Measurements from ENCODE around the gene TMOD2.

Gene TMOD2

DNA sequence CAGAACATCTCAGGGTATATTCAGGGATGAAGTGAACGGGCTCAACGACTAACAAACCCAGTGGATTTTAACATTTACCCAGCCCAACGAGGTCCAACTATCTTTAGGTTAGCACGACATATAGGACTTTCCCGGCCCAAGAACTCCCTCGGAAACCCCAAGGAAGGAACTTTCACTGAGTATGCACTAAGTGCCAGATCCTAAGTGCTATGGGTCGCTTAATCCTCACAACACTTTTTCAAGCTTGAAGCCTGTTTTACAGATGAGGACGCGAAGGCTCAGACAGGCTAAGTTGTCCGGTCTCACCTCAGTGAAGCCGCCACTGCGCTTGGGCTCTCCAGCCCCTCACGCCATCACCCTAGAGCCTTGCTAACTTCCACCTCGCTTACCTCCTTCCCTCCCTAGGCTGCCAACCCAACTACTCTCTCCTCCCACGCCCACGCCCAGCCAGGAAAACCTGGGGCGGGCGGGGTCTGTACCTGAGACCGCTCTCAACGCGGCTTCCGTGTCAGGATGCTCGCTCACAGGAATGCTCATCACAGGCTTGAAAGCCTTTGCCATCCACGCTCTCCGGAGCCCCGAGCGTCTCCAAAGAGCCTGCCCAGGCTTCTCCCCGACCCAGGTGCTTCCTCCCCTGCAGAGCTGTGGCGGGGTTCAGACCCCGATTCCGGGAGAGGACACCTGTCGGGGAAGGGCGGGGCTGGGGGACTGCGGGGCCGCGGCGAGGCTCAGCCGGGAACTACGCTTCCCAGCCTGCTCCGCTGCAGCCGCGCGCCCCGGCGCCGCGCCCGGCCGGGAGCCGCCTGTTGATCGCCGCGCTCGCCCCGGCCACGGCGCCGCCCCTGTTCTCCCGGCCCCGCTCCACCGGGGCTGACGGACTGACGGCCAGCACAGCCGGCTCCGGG, at the start of gene TMOD2:
Gene TMOD2 (plus strand): TSS at position 806 of the 905 bp plus-strand sequence. CDS start 14,845 bp downstream, outside the sequence.
- DNase-seq (ENCODE audit: low read depth, low spot score), result no peak

DNA sequence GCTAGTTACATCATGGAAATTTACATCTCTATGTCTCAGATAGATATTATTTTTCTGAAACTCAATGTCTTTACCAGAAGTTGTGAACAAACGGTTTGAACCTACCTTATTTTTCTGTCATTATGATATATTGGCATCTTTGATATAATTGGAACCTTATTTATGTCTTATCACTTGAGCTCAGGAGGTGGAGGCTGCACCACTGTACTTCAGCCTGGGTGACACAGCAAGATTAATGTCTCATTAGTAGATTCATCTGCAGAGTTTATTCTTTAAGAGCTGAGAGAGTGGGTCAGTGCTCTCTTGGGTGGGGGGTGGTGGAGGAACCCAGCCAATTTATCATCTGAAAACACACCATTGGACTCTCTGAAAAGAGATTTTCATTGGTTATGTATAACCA, 48.7 kb upstream of the TMOD2 start:
- no peak for DNase-seq (ENCODE audit: low read depth, low spot score)

DNA sequence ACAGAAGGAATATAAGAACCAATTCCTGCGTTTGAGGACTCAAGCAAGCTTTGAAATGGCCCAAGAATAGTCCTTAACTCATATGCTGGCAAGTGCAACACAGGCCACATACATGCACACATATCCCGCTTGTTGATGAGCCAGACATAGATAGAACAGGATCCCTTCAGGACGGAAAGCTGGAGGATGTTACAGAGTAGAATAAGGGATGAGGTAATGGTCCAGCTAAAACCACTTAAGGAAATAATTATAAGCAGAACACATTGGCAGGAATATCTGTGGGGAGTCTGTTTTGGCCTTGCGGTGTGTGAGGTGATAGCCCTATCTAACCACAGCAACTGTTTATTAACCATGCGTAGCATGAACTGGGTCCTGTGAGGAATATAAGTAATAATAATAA, 45.1 kb upstream of the TMOD2 start:
- no peak for DNase-seq (ENCODE audit: low read depth, low spot score)

DNA sequence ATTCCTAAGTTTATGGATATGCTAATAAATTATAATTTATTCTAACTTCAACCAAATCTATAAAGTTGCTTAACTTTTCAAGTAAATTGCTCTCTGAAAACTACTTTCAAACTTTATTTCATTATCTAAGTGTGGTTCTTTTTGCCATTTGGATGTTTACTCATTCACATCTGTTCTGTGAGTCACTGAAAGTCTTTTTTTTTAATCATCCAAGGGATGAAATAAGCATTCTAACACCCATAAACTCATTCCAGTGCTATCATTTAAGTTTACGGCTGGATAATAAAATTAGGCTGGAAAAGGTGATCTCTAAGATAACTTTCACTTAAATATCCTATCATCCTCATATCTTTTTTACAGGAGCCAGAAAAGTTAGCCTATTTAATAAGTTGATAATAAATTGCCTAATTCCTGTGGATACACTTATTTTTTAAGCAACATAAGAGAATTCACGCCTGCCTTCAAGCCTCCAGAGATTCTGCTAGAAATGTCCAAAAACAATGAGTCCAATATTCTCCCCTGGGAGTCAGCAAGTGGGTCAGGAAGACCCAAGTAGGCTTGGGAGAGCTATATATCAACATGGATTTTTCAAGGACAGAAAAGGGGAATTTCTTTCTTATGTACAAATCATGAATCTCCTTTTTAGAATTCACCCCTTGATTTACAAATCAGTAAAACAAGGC, 44.3 kb upstream of the TMOD2 start:
- DNase-seq (ENCODE audit: low read depth, low spot score), result no peak

DNA sequence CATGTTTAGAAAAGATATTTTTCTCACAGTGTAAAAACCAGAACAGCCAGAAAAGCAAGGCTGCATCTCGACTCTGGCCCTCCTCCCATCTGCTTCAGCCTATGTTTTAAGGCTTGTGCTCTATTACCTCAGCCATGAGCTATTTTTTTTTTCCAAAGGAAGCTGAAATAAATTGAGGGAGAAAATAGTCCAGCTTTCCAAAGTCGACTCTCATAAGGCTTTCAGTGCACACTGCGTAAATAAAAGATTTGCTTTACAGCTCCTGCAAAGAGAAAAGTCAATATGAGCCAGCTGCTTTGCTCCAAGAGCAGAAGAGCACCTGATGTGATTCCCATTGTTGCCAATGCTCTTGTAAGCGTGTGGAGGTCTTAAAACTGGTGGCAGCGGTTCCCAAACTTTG, 43.4 kb upstream of the TMOD2 start:
- DNase-seq (ENCODE audit: low read depth, low spot score), result no peak

DNA sequence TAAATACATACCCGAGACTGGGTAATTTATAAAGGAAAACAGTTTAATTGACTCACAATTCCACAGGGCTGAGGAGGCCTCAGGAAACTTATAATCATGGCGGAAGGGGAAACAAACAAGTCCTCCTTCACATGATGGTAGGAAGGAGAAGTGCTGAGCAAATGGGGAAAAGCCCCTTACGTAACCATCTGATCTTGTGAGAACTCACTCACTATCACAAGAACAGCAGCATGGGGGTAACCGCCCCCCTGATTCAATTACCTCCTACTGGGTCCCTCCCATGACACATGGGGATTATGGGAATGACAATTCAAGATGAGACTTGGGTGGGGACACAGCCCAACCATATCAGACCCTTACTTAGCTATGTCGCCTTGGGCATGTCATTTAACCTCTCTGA, 42.4 kb upstream of the TMOD2 start:
- no peak for DNase-seq (ENCODE audit: low read depth, low spot score)

DNA sequence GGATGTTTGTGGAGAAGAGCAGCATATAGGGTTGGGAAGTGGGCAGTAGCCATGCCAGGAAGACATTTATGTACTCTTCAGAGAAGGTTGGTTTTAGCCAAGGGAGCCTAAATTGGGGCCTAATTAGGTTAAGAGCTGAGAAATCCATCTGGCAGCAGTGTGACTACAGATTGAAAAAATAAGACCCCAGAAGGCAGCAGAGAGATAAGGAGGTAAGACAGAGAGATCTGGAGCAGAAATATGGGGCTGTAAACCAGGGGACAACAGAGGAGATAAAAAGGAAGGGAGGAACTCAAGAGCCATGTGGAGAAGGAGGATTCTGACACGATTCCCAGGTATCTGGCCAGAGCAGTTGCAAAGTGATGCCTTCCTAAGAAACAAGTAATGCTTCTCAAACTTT, 37.2 kb upstream of the TMOD2 start:
- no peak for DNase-seq (ENCODE audit: low read depth, low spot score)

DNA sequence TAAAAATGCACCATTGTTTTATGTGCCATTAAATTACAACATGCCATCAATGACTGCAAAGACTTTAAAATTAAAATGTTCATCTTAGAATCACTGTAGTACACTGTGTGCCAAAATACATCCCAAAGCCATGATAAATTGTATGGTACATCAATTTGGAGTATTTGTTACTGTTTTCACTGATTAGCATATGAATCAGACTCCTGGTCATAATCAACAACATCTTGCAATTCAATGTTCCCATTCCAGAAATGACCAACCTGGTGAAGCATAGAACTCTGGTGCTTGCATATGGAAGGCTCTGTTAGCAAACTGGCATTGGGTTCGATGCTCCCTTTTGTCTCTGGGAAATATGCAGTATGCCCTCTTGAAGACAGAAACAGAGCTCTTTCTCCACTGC, 36.5 kb upstream of the TMOD2 start:
- no peak for DNase-seq (ENCODE audit: low read depth, low spot score)

DNA sequence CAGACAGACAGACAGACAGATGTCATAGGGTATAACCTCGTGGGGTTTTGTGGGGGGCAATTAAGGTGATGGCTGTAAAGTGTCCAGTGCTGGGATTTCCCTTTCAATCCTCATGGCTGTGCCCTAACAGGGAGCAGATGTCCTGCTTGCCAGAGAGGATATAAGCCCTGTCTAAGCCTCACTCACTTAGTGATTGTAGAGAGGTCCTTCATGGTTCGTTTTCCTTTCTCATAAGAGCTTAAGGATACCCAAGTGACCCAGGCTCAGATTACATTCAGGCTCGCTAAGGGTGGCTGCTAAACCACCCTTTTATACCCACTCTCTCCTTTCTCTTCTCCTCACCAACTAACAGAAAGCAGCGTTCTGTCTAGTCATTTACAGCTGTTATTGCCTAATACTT, 33.2 kb upstream of the TMOD2 start:
- no peak for DNase-seq (ENCODE audit: low read depth, low spot score)

DNA sequence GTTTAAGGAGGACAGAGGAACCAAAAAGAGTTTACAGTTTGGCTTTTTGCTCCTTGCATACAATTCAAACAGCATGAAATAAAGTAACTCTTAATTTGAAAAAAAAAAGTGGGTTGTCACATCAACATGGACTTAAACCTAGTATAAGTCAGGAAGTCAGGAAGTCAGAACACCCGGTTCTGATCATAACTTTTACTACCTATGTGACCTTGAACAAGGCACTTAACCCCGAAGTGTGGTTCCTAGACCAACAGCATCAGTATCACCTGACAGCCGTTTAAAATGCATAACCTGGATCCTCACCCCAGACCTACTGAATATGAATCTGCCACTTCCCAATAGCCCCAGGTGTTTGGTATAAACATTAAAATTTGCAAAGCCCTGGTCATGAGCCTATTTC, 32.7 kb upstream of the TMOD2 start:
- DNase-seq (ENCODE audit: low read depth, low spot score), result no peak

DNA sequence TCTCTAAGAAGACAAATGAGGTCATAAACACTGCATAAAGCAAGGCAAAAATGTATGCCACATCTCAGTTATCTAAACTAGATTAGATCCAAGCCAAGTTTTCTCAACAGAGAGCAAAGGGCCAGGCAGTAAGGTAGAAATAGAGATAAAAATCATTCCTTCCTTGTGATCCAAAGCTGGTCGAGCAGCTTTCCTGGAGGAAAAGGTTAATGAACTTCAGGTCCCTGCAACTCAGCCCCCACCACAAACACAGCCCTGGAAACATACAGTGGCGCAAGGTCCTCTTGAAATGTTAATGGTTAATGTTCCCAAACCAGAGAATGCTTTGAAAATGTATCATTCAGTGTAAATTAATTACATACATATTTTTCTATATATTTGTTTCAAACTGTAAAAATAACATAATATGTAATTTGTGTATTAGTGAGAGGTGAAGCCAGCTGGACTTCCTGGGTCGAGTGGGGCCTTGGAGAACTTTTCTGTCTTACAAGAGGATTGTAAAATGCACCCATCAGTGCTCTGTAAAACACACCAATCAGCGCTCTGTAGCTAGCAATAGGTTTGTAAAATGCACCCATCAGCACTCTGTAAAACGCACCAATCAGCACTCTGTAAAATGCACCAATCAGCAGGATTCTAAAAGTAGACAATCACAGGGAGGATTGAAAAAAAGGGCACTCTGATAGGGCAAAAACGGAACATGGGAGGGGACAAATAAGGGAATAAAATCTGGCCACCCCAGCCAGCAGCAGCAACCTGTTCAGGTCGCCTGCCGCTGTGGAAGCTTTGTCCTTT, 31.0 kb upstream of the TMOD2 start:
- no peak for DNase-seq (ENCODE audit: low read depth, low spot score)

DNA sequence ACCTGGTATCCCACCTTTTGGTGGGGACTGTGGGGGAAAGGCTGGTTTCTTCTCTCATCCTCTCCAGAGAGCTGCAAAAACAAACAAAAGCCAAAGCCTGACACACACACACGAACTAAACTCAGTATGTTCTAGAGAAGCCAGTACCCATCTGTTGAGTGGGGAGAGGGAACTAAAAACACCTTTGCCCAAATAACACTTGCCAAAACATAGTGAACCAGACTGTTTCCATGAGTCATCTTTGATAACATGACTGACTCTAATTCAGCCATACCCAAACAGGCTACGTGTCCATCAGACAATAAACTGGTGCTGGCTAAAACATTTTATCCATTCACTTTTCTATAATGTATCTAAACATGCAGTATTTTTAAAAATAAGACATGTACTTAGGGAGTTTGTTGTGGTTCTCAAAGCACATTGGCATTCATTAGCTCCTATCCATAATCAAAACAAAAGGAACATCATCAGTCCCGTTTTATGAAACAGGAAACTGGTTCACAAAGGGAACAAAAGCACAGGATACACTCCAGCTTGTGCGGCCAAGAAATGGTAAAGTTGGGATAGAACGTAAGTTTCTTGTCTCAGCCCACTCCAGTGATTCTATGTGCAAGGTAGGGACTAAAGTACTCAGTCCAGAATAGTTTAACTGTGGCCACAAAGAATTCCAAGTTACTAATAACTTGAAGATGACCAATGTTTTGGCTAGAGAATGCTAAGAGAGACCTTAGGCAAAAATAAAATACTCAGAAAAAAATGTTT, 30.0 kb upstream of the TMOD2 start:
- no peak for DNase-seq (ENCODE audit: low read depth, low spot score)

DNA sequence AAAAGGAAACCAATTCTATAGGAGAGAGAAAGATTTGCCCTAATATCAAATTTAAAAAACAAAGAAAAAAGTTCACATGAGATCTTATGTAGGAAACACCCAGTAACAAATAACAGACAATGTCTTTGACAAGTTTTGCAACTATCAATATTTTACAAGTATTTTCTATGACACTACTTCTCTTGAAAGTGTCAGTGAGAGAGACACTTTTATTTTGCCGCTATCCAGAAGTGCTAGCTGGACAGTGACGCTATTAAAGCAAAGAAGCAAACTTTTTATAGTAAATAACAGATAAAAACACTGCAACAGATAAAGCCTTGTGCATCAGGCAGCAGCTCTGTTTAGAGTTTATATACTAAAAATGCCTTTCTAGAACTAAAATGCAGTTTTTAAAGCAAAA, 27.2 kb upstream of the TMOD2 start:
- DNase-seq (ENCODE audit: low read depth, low spot score), result no peak

DNA sequence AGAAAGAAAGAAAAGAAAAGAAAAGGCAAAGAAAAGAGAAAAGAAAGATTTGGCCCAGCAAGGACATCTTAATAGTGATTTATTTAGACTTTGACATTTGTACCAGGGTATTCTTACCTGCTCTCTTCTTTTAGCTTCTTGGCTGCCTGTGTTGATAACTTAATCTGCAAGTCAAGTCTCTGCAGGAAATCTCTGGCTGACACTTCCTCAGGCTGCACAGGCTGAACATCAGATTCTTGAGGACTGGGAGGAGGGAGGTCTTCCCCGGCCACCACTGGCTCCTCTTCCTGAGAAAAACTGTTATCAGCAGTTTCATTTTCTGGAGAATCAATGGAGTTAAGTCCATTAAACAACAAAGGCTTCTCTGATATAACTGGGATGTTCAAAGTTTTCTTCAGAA, 26.7 kb upstream of the TMOD2 start:
- DNase-seq (ENCODE audit: low read depth, low spot score), result no peak

DNA sequence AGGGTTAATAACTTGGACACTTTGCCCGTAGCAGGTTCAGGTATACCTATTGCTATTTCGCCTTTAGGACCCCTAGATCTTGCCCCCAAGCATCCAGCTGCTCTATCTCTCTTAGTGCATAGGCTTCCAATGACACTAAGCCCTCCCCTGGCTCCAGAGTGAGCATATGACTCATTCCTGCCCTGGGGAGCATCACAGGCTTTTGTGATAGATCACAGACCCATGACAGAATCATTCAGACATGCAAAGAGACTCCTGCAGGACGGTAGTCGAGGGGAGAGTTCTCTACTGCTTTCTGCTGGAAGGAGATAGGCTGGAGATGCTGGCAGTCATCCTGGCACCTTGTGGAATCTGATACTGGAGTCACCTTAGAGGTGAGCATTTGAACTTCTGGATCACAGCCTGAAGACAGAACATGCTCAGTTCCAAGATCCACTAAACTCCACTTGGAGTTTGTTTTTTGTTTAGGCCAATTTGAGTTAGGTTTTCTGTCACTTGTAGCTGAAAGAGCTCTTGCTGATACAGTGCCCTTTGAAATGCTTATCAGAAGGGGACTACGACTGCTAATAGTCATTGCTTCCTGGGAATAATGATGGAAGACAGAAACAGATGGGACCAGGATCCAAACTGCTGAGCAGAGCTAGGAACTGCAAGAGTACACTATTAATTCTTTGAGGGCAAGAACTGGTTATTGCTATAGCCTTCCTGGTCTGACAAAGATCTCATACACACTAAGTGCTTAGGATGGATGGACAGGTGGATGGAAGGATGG, 24.9 kb upstream of the TMOD2 start:
- peak; percentile 82 for DNase-seq (ENCODE audit: low read depth, low spot score)

DNA sequence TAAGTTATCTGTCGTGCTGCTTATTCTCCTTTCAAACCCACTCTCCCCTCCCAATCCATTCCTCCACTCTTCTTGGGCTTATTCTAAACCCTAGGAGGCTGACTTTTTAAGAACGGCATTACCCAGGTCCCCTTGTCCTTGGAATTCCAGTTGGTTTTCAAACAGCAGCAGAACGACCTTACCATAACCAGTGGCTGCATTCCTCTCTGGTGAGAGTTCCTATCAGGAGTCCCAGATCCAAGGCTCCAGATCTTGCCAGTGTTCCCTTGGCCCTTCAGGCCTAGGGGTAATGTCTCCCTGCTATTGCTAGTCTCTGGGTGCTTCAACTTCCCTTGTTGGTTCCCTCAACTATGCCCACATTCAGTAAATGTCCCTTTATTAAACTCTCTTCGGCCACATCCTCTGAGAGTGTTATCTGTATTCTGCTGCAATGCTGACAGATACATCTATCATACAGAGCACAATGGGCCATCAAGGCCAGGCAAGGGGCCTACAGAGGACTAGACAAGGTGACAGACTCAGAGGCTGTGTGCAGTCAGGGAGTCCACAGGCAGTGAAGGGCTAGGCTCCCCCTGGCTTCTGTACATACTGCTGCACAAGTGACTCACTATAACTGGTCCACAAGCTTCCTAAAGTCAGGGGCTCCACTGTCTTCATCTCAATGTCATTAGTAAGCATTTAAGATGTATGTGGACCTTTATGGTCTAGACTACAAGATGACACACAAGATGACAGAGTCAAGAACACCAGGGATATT, 24.1 kb upstream of the TMOD2 start:
- DNase-seq (ENCODE audit: low read depth, low spot score), result no peak

DNA sequence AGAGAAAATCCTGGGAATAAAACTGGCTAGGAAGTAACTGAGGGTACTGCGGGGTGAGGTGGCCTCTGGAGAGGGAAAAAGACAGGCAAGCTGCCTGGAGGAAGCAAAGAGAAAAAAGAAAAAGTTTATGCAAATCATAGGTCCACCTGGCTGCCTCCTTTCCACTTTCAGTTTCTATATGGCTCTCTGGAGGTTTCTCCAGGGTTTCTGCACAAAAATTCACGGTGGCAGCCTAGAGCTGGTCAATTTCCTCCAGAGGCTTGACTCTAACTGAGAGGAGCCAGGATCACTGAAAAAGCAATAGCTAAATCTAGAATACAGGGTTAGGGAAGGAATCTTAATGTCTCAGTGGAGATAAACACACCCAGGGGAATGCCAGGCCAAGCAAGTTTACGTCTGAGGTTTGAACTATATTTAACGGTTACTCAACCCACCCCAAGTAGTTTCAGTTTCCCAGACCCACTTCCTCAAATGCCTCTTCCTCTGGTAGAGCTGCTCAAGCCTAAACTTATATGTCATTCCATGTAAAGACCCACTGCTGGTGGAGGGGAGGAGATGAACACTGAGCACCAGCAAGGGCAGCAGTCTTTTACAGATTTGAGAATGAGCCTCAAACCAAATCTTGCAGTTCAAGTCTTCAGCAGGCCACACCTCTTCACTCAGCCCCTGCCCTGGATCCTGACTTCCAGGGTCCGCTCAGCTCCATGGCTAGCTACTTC, 19.7 kb upstream of the TMOD2 start:
- DNase-seq (ENCODE audit: low read depth, low spot score), result no peak

DNA sequence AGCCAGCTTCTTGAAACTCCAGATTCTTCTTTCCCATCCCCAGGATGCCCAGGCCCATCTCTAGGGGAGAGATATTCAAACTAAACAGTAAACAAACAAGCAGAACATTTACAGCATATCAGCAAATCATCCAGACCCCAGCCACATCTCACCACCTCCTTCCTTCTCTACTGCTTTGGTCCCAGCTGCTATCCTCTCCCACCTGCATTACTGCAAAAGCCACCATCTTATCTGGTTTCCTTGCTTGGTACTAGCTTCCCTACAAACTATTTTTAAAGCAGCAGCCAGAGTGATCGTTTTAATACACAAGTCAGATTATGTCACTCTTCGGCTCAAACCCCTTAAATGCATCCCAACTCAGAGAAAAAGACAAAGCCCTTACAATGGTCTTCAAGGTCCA, 18.8 kb upstream of the TMOD2 start:
- DNase-seq (ENCODE audit: low read depth, low spot score), result no peak

DNA sequence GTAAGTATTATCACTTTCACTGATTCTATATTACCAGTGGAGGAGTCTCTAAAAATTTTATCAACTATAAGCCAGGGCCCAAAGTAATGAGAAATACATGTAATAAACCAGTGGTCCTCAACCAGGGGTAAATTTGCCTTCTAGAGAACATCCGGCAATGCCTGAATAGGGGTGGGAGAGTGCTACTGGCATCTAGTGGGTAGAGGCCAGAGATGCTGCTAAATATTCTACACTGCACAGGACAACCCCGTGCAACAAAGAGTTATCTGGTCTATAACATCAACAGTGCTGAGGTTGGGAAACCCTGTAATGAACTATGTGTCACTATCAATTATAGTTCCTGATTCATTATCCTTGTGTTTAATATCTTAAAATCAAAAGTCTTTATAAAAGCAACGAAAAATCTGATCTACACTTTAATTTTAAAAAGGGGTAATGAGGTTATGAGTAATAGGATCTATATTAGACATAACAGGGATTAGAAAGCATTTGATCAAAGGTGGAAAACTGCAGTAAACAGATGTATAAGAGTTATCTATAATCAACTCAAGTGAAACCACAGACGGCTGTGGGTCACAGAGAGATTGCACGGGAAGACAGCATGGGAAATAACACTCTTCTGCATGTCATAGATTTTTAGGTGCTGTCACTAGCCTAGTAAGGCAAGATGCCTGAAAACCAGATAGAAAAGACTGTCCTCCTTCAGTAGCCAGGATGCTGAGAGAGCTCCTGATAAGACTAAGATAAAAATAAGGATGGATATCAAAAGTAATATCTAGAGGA, 16.0 kb upstream of the TMOD2 start:
- no peak for DNase-seq (ENCODE audit: low read depth, low spot score)
